Measurements from ENCODE around the gene VMP1.

The VMP1 gene

DNA sequence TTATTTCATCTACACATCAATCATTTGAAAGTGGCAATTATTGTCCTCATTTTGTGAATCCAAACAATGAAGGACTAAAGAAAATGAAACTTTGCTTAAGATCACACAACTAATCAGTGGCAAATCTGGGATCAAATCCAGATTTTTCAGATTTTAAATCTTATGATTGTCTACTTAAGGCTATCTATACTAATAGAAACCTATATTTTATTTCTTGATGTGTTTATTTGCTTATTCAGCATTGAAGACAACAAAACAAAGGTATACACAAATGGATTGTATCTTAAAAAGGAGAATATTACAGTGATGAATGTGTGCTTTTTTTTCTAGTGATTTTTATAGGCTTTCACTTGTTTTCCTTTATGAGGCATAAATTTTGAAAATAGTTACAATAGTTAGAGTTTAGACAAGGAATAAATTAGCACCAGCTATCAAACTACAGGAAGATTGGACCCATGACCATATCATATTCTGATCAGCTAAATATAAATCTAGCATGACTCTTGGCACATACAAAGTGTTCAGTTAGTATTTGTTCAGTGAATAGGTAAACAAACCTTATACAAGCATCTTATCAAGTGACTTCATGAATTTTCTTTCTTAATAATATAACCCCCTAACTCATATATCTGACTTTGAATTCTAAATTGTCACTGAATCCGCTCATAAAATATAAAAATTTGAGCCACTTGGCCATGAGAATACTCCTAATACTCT, 20.5 kb downstream of the VMP1 start:
- Histone ChIP-seq H3K4me3 (ENCODE audit: low read depth in 1 of 2, low read length in 1 of 2) (peak overlapping the region in 1 of 2 experiments; percentile 72), H3K27ac (peak overlapping the region; percentile 98), H3K4me1 (ENCODE audit: control insufficient read depth in 1 of 2, insufficient read depth in 1 of 2, low read depth in 1 of 2, low read length in 1 of 2) (peaks cover 80 to 88% of the 10 kb centered on the region in 2 experiments), H3K9me3 (no peaks in the 10 kb centered on the region), H3K27me3 (no peaks in the 10 kb centered on the region), H3K36me3 (peaks cover 17% of the 10 kb centered on the region)
- TF ChIP-seq, protein P1, sequence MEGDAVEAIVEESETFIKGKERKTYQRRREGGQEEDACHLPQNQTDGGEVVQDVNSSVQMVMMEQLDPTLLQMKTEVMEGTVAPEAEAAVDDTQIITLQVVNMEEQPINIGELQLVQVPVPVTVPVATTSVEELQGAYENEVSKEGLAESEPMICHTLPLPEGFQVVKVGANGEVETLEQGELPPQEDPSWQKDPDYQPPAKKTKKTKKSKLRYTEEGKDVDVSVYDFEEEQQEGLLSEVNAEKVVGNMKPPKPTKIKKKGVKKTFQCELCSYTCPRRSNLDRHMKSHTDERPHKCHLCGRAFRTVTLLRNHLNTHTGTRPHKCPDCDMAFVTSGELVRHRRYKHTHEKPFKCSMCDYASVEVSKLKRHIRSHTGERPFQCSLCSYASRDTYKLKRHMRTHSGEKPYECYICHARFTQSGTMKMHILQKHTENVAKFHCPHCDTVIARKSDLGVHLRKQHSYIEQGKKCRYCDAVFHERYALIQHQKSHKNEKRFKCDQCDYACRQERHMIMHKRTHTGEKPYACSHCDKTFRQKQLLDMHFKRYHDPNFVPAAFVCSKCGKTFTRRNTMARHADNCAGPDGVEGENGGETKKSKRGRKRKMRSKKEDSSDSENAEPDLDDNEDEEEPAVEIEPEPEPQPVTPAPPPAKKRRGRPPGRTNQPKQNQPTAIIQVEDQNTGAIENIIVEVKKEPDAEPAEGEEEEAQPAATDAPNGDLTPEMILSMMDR (IDR thresholded peaks at IDR 0.05) = no peak

- Histone ChIP-seq H3K9me3 (no peaks in the 10 kb centered on the region), H3K4me1 (ENCODE audit: control insufficient read depth in 1 of 2, insufficient read depth in 1 of 2, low read depth in 1 of 2, low read length in 1 of 2) (peaks cover 60 to 66% of the 10 kb centered on the region in 2 experiments), H3K4me3 (ENCODE audit: low read depth in 1 of 2, low read length in 1 of 2) (peak overlapping the region; percentile 72 to 86), H3K27ac (peak overlapping the region; percentile 98), H3K27me3 (no peaks in the 10 kb centered on the region), H3K36me3 (peaks cover 41% of the 10 kb centered on the region)
- TF ChIP-seq, protein P1 (IDR thresholded peaks at IDR 0.05) = no peak
These were observed 22.9 kb downstream of the VMP1 start for GRCh38 chr17:59730268-59730834.

DNA sequence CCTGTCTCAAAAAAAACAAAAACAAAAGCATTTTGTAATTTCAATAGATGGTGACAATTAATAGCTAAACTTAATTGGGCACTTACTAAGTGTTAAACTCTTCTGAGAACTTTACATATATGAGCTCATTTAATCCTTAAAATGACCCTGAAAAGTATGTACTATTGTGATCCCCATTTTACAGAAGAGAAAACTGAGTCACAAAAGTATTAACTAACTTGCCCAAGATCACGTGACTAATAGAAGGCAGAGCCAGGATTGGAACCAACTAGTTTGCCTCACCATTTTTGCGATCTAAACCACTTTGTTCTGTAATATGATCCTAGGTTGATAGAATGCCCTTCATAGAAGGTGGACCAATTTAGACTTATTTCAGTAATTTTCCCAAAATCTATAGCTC, 26.2 kb downstream of the VMP1 start:
- TF ChIP-seq, protein P1 (IDR thresholded peaks at IDR 0.05) = no peak
- Histone ChIP-seq H3K27me3 (no peaks in the 10 kb centered on the region), H3K4me3 (ENCODE audit: low read depth in 1 of 2, low read length in 1 of 2) (no peak overlapping the region), H3K27ac (peak overlapping the region; percentile 37), H3K4me1 (ENCODE audit: control insufficient read depth in 1 of 2, insufficient read depth in 1 of 2, low read depth in 1 of 2, low read length in 1 of 2) (peaks cover 28 to 33% of the 10 kb centered on the region in 2 experiments), H3K9me3 (no peaks in the 10 kb centered on the region), H3K36me3 (peaks cover 74% of the 10 kb centered on the region)

DNA sequence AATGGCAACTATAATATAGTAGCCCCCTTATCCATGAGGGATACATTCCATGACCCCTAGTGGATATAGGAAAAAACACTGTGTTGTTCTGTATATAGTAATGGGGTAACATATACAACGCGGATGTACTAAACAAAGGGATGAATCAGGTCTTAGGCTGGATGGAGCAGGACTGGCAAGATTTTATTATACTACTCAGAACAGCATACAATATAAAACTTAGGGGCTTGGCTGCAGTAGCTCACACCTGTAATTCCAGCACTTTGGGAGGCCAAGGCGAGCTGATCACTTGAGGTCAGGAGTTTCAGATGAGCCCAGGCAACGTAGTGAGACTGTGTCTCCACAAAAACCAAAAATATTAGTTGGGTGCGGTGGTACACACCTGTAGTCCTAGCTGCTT, 26.8 kb downstream of the VMP1 start:
- TF ChIP-seq, protein P1 (IDR thresholded peaks at IDR 0.05) = no peak
- Histone ChIP-seq H3K27me3 (no peaks in the 10 kb centered on the region), H3K4me3 (ENCODE audit: low read depth in 1 of 2, low read length in 1 of 2) (no peak overlapping the region), H3K4me1 (ENCODE audit: control insufficient read depth in 1 of 2, insufficient read depth in 1 of 2, low read depth in 1 of 2, low read length in 1 of 2) (peaks cover 23 to 28% of the 10 kb centered on the region in 2 experiments), H3K9me3 (no peaks in the 10 kb centered on the region), H3K36me3 (peaks cover 79% of the 10 kb centered on the region), H3K27ac (peak overlapping the region; percentile 37)

- Histone ChIP-seq H3K36me3 (peaks cover 100% of the 10 kb centered on the region), H3K4me3 (ENCODE audit: low read depth in 1 of 2, low read length in 1 of 2) (no peak overlapping the region), H3K27ac (peak overlapping the region; percentile 40), H3K9me3 (no peaks in the 10 kb centered on the region), H3K27me3 (no peaks in the 10 kb centered on the region), H3K4me1 (ENCODE audit: control insufficient read depth in 1 of 2, insufficient read depth in 1 of 2, low read depth in 1 of 2, low read length in 1 of 2) (peaks cover 5 to 10% of the 10 kb centered on the region in 2 experiments)
- TF ChIP-seq, protein P1 (IDR thresholded peaks at IDR 0.05) = no peak
These were observed 29.9 kb downstream of the VMP1 start for GRCh38 chr17:59737324-59737723.
